NCI-H2107 treated with DMSO at 0.1 percent for 48 hours (cell line): ENCODE data around the gene ZNF185.

ENCODE experiments used
- DNase-seq: peaks from one replicate; lab custom pipeline; 2025; ENCODE audit not compliant: unreplicated experiment; lab: John Stamatoyannopoulos, UW

Gene ZNF185

DNA sequence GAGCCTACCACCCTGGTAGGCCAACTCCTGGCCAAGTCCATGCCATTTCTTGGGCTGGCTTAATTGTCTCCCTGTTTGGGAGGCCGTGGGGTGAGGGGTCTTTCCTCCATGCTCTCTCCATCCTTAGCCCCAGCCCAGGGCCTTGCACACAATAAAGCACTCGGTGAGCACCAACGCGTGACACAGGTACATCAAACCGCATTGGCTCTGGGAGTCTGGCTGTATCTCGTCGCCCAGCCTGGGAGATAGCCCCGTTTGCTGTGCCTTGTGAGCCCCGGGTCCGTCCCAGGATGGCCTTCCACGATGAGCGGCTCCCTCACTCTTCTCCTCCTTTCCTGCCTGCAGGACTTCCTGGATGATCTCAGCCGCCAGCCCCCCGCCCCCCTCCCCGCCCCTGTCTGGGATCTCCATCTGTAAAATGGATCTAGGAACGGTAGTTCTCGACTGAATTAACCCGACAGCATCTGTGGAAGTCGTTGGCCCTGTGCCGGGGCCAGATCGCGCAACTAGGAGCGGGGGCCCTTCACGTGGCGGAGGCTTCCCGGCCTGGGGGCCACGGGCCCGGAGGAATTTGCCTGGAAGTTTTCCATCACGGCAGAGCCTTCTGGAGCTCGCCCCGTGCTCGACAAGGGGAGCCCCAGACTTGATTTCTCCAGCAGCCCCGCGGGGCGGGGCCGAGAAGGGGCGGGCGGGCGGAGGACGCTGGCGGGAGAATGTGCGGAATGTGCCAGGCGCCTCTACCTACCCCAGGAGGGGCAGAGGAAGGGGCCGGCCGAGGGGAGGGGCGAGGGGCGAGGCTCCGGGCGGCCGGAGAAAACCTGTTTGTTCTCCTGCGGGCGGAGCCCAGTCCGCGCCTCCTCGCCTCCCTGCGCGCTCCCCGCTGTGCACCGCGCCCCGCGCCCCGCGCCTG is at the start of gene ZNF185:
ZNF185 (plus strand) TSS at position 846 of the 910 bp plus-strand sequence. CDS start 16,423 bp downstream, outside the sequence.
- no peak for DNase-seq

- no peak for DNase-seq
Observed at GRCh38 chrX:152850465-152850864, 47.4 kb upstream of the ZNF185 start.

- DNase-seq: no peak
Observed at GRCh38 chrX:152853986-152854385, 43.9 kb upstream of the ZNF185 start.

DNA sequence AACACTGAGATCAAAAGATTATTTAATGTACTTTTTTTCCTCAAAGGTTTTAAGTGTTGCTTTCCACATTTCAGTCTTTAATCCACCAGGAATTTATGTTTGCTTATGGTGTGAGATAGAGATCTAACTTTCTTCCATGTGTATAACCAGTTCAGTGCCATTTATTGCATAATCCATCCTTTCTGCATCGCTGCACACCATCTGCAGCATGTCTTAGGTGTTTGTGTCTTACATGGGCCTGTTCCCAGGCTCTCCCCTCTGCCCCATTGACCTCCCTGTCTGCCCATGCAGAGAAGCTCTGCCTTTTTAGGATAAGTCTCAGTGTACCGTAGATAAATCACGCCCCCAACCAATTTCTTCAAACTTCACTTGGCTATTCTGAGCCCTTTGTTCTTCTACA is 36.8 kb upstream of the ZNF185 start:
- DNase-seq: peak; percentile 6

GRCh38 chrX:152861826-152862225 is 36.0 kb upstream of the ZNF185 start:
- DNase-seq: no peak

- DNase-seq: no peak
Observed at GRCh38 chrX:152865232-152865920, 32.5 kb upstream of the ZNF185 start.

- no peak for DNase-seq
Observed at GRCh38 chrX:152866386-152866785, 31.5 kb upstream of the ZNF185 start.

GRCh38 chrX:152869972-152870371 is 27.9 kb upstream of the ZNF185 start:
- DNase-seq: no peak

GRCh38 chrX:152871260-152871659 is 26.6 kb upstream of the ZNF185 start:
- no peak for DNase-seq

- no peak for DNase-seq
Observed at GRCh38 chrX:152872522-152872921, 25.3 kb upstream of the ZNF185 start.

DNA sequence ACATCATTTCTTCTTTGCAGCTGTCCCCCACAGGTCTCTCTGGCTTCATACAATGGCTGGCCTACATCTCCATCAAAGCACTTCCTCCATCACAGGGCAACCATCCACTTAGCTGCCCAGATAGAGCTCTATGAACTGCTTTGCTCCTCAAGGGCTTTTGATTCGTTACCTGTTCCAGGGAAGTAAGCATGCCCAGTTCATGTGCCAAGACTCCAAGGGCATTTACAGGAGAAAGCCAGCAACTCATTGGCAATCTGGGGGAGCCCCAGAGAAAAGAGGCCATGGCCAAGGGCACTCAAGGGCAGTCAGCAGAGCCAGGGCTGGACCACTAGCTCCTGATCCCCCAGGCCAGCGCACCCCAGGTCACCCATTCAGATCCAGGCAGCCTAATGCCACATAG is 24.5 kb upstream of the ZNF185 start:
- no peak for DNase-seq

DNA sequence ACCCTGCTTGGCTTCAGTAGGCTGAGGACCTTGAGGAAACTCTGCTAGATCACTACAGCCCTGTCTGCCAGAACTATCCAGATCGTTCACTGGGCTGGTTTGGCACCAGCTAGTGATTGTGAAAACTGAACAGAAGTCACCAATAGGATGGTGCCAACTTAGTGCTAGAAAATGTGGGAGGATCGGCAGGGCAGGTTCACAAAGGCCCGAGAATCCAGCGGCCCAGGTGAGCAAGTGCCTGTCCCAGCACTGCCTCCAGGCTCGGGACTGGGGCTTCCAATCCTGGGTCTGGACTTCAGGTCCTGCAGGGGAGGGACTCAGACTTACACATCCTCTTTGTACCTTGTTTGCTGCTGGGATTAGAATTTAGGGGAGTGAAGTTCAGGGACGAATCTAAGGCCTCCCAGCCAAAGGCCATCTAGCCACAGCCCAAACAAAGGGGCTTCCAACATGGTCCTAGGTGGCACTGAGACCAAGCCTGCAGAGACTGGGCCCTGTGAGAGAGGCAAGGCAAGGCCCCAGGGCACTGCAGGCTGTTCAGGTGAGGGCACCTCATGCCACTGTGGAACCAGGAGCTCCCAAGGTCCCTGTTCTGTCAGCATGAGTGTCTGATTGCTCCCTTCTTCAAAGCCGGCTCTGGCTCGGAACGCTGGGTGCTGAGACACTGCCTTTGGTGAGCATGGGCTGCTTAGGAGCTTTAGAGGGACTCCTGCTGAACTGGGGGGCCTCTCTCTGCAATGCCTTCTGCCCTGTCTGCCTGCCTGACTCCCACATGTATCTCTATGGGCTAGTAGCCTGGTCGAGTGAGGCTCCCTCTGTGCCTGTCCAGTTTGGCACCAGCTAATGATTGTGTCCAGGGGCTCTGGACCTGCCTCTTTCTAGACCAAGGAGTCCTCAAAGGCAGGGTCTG is 20.7 kb upstream of the ZNF185 start:
- no peak for DNase-seq

- DNase-seq: no peak
Observed at GRCh38 chrX:152878976-152879755, 18.7 kb upstream of the ZNF185 start.

GRCh38 chrX:152881289-152881688 is 16.6 kb upstream of the ZNF185 start:
- DNase-seq: no peak

DNA sequence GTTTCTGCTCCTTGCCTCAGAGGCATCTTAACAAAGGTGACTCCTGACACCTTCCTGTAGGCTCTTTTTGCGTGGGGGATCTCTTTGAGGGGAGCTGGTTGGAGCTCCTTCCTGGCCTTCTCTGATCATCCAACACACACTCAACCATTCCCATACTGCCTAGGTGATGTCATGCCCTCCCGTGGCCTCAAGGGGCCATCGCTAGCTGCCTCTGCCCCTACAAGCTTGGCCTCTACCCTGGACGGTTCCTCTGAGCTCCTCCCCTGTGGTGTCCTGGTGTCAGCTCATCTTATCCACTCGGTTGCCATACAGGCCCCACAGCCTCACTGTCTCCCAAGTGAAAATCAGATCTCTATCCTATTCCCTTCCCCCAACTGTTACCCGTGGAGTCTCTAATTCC is 13.7 kb upstream of the ZNF185 start:
- no peak for DNase-seq

DNA sequence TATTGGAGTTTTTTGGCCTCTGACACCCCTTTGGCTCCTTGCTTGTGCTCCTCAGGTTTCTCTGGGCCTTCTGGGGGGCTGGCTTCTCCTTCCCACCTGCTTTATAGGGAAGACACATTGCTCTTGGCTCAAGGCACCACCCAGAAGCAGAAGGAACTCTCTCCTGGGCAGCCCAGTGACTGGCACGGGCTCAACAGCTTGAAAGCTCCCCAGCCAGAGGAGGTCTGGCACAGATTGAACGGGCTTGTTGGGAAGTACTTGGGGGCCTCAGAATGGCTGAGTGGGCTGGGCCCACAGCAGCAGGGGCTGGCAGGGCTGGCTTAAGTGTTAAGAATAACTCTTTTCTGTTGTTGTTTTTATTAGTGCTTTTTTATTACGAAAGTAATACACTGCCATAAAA is 11.2 kb upstream of the ZNF185 start:
- no peak for DNase-seq

GRCh38 chrX:152892499-152892898 is 5.4 kb upstream of the ZNF185 start:
- no peak for DNase-seq

DNA sequence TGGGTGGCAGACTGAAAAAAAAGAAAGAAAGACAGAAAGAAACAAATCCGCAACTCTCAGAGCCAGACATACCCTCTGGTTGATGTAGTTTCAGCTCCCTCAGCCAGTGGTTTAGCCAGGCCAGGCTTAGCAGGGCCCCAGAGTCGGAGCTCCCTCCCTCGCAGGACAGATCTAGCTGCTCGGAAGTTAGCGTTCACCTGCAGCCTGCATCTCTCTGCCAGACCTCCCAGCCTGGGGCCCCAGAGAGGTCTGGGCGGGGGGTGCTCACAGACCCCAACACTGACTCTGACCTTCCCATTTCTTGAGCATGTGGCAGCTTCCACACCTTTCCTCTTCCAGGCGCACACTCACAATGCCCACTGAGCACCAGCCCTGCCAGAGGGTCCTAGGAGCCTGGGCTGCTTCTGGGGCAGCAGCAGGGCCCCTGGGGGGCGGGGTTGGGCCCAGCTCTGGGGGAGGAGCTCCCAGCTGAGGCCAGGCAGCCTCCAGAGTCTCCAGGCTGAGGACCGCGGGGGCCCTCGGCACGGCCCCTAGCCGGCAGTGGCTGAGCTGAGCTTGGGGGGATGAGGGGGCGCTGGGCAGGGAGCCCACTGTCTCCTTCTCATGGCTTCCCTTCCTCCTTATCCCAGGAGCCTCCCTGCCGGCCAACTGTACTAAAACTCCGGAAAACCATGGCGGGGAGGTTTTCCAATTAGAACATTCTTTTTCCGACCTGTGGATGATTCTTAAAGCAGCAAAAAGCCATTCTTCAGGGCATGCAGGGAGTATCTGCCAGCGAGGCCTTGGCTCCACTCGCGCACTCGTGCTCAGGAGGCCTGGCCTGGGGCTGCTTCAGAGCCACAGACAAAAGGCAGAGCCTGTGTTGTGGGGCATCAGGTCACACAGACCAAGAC is 4.6 kb upstream of the ZNF185 start:
- no peak for DNase-seq

DNA sequence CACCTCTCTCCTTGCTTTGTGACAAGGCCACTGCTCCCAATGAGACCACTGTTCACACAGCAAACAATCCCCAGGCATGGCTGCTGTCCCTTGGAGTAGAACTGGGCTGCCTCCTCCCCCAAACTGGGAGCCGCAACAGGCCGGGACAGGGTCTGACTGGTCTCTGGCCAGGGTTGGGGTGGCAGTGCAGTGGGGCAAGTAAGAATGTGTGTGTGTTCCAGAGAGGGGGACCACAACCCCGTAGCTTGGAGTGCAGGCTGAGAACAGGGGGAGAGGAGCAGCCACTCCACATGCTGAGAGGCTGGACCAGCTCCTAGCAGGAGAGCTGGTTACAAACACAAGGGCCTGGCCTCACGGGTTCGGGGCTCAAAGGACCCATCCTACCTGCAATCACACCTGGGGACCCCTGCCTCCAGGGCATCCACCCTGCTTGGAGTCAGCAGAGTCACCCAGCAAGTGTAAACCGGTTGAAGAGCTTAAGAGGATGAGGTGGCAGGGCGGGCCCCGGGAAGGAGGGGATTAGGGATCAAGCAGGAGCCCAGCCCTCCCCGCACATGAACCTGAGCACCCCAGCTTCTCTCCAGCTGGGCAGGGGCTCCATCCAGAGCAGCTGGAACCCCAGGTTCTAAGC is 3.8 kb upstream of the ZNF185 start:
- DNase-seq: no peak
